GM10266 (cell line): ENCODE data around the gene MAPK13.

ENCODE experiments used
- DNase-seq: peaks from one replicate; pipeline ENCODE4 v3.0.0; 2012; ENCODE audit errors: extremely low spot score
- CTCF ChIP-seq: IDR thresholded peaks from 2 replicates; pipeline ENCODE4 v1.5.1; 2012; ENCODE audit warnings: mild to moderate bottlenecking, low read depth; ENCODE audit not compliant: control insufficient read depth, insufficient read depth; ENCODE audit errors: missing control alignments

MAPK13 gene

DNA sequence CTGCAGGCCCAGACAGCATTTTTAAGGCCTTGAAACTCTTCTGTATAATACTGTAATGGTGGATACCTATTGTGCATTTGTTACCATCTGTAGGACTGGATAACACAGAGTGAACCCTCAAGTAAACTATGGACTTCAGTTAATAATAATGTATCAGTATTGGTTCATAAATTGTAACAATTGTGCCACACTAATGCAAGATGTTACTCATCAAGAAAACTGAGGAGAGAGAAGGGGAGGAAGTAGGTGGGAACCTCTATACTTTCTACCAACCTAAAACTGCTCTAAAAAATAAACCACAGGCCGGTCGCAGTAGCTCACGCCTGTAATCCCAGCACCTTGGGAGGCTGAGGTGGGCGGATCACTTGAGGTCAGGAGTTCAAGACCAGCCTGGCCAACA lies 10.8 kb downstream of the MAPK13 start:
- no peak for DNase-seq
- TF ChIP-seq CTCF = no peak

DNA sequence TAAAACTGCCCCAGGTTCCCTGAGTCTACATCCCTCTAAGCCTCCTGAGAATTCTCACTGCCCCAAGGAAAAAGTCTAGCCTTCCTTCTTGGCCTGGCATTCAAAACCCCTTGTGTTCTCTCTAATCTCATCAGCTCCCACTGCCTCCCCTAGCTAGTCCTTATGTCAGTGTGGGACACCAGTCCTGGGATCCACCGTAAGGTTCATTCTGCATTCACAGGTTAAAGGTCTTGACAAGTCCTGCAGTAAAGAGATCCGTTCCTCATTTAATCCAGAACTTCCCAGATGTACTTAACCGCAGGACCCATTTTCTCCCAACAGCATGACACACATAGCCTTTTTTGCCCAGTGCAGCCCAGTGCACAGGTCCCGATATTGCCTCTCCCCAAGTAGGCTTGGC lies 11.6 kb downstream of the MAPK13 start:
- TF ChIP-seq CTCF = no peak
- DNase-seq = no peak

DNA sequence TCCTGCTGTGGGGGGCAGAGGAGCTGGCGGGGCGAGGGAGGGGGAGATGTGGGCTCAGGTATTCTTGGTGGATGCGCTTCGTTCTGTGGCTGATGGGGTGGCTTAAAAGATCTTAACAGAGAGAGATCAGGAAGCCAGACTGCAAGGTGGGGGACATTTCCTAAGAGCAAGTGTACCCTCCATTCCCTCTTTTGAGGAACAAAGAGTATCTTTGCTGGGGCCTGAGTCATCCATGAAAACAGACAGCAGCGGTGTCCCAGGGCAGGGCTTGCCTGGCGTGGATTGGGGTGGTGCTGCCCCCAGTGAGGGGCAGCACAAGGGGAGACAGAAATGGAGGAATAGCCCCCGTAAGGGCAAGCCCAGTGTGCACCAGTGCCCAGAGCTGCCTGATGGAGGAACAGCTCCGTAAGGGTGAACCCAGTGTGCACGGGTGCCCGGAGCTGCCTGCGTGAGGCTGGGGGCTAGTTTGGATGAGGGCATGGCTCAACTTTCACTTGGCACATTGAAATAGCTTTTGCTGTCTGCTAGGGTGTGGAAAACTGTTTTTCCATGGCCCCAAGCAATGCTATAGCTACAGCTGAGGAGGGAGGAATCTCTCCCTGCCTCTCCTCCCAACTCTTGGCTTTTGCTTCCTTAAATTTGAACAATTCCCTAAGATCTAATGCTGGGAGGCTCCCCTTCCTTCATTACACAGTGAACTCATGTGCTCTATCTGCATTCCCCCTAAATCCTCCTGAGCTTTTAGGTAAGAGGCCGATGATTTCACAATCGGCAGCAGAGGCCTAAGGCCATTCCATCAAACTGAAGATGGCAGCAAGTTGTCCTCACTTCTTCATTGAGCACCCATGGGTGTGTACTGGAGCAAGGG lies 12.9 kb downstream of the MAPK13 start:
- TF ChIP-seq CTCF = no peak
- no peak for DNase-seq

DNA sequence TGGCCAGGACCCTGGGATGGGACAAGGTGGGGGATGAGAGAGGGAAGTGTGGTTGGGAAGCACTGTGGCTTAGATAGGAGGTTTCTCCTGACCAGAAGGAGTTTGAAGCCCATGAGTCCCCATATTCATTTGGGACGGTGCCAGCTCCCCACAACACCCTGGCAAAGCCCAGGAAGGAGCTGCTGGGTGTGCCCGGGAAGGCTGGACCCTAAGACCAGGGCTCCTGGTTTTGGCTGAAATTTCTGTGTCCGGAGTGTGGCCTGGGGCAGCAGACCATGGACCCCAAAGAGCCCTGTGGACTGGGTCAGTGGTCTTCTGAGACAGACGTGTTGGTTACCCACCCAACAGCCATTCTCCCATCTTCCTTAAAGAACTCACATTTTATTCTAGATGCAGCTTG lies 15.2 kb downstream of the MAPK13 start:
- TF ChIP-seq CTCF = no peak
- no peak for DNase-seq

- DNase-seq = no peak
- no peak for TF ChIP-seq CTCF
These were observed 17.0 kb downstream of the MAPK13 start for GRCh38 chr6:36147294-36147693.

DNA sequence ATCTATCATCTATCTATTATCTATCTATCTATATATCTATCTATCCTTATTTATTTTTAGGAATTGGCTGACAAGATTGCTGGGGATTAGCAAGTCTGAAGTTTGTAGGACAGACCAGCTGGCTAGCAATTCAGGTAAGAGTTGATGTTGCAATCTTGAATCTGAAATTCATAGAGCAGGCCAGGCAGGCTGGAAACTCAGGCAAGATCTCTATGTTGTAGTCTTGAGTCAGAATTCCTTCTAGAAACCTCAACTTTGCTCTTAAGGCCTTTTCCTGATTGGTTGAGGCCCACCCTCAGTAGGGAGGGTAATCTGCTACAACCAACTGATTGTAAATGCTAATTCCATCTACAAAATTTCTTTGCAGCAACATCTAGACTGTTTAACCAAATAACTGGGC lies 19.2 kb downstream of the MAPK13 start:
- no peak for DNase-seq
- no peak for TF ChIP-seq CTCF

DNA sequence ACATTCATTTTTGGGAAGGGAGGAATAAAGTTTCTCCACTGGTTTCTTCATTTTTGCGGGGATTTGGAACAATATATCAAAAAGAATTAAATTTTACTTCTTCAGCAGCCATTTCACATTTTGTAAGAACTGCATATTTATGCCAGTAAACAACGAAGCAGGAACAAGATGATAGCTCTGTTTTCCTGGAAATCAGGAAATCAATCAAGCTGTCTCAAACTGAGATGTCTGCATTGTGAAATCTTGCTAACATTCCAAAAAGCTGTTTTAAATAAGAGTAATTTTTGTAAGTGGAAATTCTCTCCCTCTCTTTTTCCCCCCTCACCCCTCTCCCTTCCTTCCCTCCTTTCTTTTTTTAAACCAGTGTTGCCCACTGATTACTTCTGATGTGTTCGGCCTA lies 20.0 kb downstream of the MAPK13 start:
- DNase-seq = no peak

More for the DNA sequence above, 20.0 kb downstream of the MAPK13 start:
- no peak for TF ChIP-seq CTCF
